Colonic mucosa (tissue), 4 donors: Measurements from ENCODE around the gene ELAVL2. TPM values are rescaled to one million over a fixed set of nuclear protein-coding genes. Genes with fewer than 3 reads are reported as not detected.

Experiments used
- DNase-seq: peaks from one replicate; pipeline ENCODE4 v3.0.0-alpha.2; 2020
- H3K27ac ChIP-seq: fragments of 200-600 bp; one replicate; pipeline ENCODE4 v1.8.0; 2021
- H3K27me3 ChIP-seq: fragments of 200-600 bp; one replicate; pipeline ENCODE4 v1.8.0; 2021
- H3K36me3 ChIP-seq: fragments of 200-600 bp; one replicate; pipeline ENCODE4 v1.8.0; 2021
- H3K4me1 ChIP-seq: fragments of 200-600 bp; one replicate; pipeline ENCODE4 v1.8.0; 2021; ENCODE audit warnings: mild to moderate bottlenecking
- H3K4me3 ChIP-seq: fragments of 200-600 bp; one replicate; pipeline ENCODE4 v1.8.0; 2021
- H3K9ac ChIP-seq, 2 donors: one replicate each; pipeline ENCODE4 v1.7.0; 2013; ENCODE audit warnings: control low read depth in 2 of 2, low read depth in 2 of 2, low read length in 2 of 2
- H3K9me3 ChIP-seq: fragments of 200-600 bp; one replicate; pipeline ENCODE4 v1.8.0; 2021
- CTCF ChIP-seq: fragments of 200-600 bp; IDR thresholded peaks from one replicate; pipeline ENCODE4 v1.8.0; 2022; ENCODE audit warnings: antibody characterized with exemption, mild to moderate bottlenecking
- intact Hi-C: fragments of 100-400 bp; cut with DNase I; formaldehyde crosslinking; loops from one replicate; pipeline ENCODE4 v1.14.1; 2022
- total RNA-seq, 2 donors: library from RNA; stranded (reverse); fragmentation: NEBNext Ultra II Directional in 1 of 2; extraction: Animal tissue kit (Norgen Biotek cat#: 25700) in 1 of 2; gene quantifications; one replicate each; pipeline ENCODE4 v1.2.1, GENCODE V29; 2021
- donor health status: healthy.
- donor health status: DM: no; HTN: no; CAD: no.
- donor health status: DM: no; HTN: no; CAD: no.

Gene ELAVL2
- total RNA-seq, 2 donors from 2014 or later, result 0.24 to 0.30 TPM

- intact Hi-C loops, result loop anchor here (10.0 kb wide), 1 partner anchor 50 kb away; no protein-coding TSS in a partner anchor
- no peak for DNase-seq
- Histone ChIP-seq H3K36me3 (no peaks in the 10 kb centered on the region), H3K4me1 (no peaks in the 10 kb centered on the region), H3K9me3 (no peaks in the 10 kb centered on the region), H3K9ac (no peak overlapping the region), H3K27me3 (no peaks in the 10 kb centered on the region), H3K4me3 (no peak overlapping the region), H3K27ac (no peak overlapping the region)
- no peak for TF ChIP-seq CTCF
These were observed 181.1 kb downstream of the ELAVL2 start for GRCh38 chr9:23644896-23645295.

- Histone ChIP-seq H3K4me3 (no peak overlapping the region), H3K27me3 (no peaks in the 10 kb centered on the region), H3K9me3 (no peaks in the 10 kb centered on the region), H3K9ac (no peak overlapping the region), H3K27ac (no peak overlapping the region), H3K36me3 (no peaks in the 10 kb centered on the region), H3K4me1 (no peaks in the 10 kb centered on the region)
- DNase-seq, result no peak
- intact Hi-C loops, result loop anchor here (10.0 kb wide), 1 partner anchor 50 kb away; no protein-coding TSS in a partner anchor
- no peak for TF ChIP-seq CTCF
These were observed 181.7 kb downstream of the ELAVL2 start for GRCh38 chr9:23644326-23644725.

GRCh38 chr9:23643656-23644258 lies 182.3 kb downstream of the ELAVL2 start:
- no peak overlapping the region for H3K27ac ChIP-seq
- TF ChIP-seq CTCF, result no peak

More at GRCh38 chr9:23643656-23644258, 182.3 kb downstream of the ELAVL2 start:
- no peak for DNase-seq
- Histone ChIP-seq H3K9ac (no peak overlapping the region), H3K9me3 (no peaks in the 10 kb centered on the region), H3K36me3 (no peaks in the 10 kb centered on the region), H3K4me3 (no peak overlapping the region), H3K4me1 (no peaks in the 10 kb centered on the region), H3K27me3 (no peaks in the 10 kb centered on the region)
- intact Hi-C loops, result loop anchor here (10.0 kb wide), 1 partner anchor 51 kb away; no protein-coding TSS in a partner anchor
